Measurements from ENCODE around the gene GNMT. TPM values are rescaled to one million over a fixed set of nuclear protein-coding genes. Genes with fewer than 3 reads are reported as not detected.
A peak's percentile ranks its signal among the peaks of the same experiment; 100 is the strongest.

The GNMT gene
- total RNA-seq, 1 experiment from 2014 or later, result not detected

GRCh38 chr6:42984924-42985475, 24.4 kb downstream of the GNMT start:
- Histone ChIP-seq H3K36me3 (ENCODE audit: control insufficient read depth, insufficient read depth, low read length) (peaks cover 2% of the 10 kb centered on the region; the same call in 1 of the 2 replicates), H3K4me3 (ENCODE audit: low read depth, low read length) (peak overlapping the region; percentile 66), H3K27me3 (replicated peaks; ENCODE audit: control insufficient read depth, insufficient read depth, low read length) (no peaks in the 10 kb centered on the region), H3K4me1 (no peaks in the 10 kb centered on the region), H3K9me3 (no peaks in the 10 kb centered on the region)
- H3K27ac Mint-ChIP-seq (ENCODE audit: unreplicated experiment), result peak overlapping the region; percentile 58
- peaks cover 30% of the 10 kb centered on the region for H3K4me1 Mint-ChIP-seq (ENCODE audit: low read depth, unreplicated experiment)
- peaks cover 9% of the 10 kb centered on the region for H3K36me3 Mint-ChIP-seq (ENCODE audit: insufficient read depth, unreplicated experiment)
- peak in 1 of 2 experiments; percentile 13 for DNase-seq
- intact Hi-C loops (cut with micrococcal nuclease; ENCODE audit: unreplicated experiment), result loop anchor here (1.0 to 10.0 kb wide), 2 partner anchors 55 to 80 kb away; no protein-coding TSS in a partner anchor
- POLR2A ChIA-PET, result interaction anchor here (0.6 to 1.7 kb wide), 7 partner anchors 11 to 120 kb away, joined by 4 to 24 read pairs (median 6); partner anchors contain the start of genes CNPY3, CUL7, KLHDC3 and MEA1
- H3K27me3 Mint-ChIP-seq (ENCODE audit: insufficient read depth, unreplicated experiment), result no peaks in the 10 kb centered on the region
- H3K9me3 Mint-ChIP-seq (ENCODE audit: unreplicated experiment), result no peaks in the 10 kb centered on the region
- peak overlapping the region; percentile 91 for H3K4me3 Mint-ChIP-seq (ENCODE audit: unreplicated experiment)
- TSS peak; percentile 21 for BruUV-seq (replicated peaks)
- no peak for TF ChIP-seq CTCF (IDR thresholded peaks at IDR 0.05; ENCODE audit: insufficient read depth in 1 of 2, low read depth in 1 of 2, low read length in 1 of 2, severe bottlenecking in 1 of 2, unreplicated experiment in 1 of 2)
- CTCF ChIA-PET, result interaction anchor here (0.8 kb wide), 1 partner anchor 55 kb away, joined by 6 read pairs; the partner anchor contains the start of gene CNPY3

GRCh38 chr6:42987533-42988451, 27.2 kb downstream of the GNMT start:
- Histone ChIP-seq H3K4me1 (no peaks in the 10 kb centered on the region), H3K27me3 (replicated peaks; ENCODE audit: control insufficient read depth, insufficient read depth, low read length) (no peaks in the 10 kb centered on the region), H3K9me3 (no peaks in the 10 kb centered on the region), H3K36me3 (ENCODE audit: control insufficient read depth, insufficient read depth, low read length) (peaks cover 2% of the 10 kb centered on the region; the same call in 1 of the 2 replicates), H3K4me3 (ENCODE audit: low read depth, low read length) (no peak overlapping the region)
- TF ChIP-seq CTCF (IDR thresholded peaks at IDR 0.05; ENCODE audit: insufficient read depth in 1 of 2, low read depth in 1 of 2, low read length in 1 of 2, severe bottlenecking in 1 of 2, unreplicated experiment in 1 of 2), result no peak
- no peaks in the 10 kb centered on the region for H3K27me3 Mint-ChIP-seq (ENCODE audit: insufficient read depth, unreplicated experiment)
- no TSS peak for BruUV-seq (replicated peaks)
- intact Hi-C loops (cut with micrococcal nuclease; ENCODE audit: unreplicated experiment), result loop anchor here (10.0 kb wide), 1 partner anchor 83 kb away; no protein-coding TSS in a partner anchor
- DNase-seq, result no peak
- CTCF ChIA-PET, result no interaction called here
- no peaks in the 10 kb centered on the region for H3K9me3 Mint-ChIP-seq (ENCODE audit: unreplicated experiment)
- peaks cover 30% of the 10 kb centered on the region for H3K4me1 Mint-ChIP-seq (ENCODE audit: low read depth, unreplicated experiment)
- no peak overlapping the region for H3K4me3 Mint-ChIP-seq (ENCODE audit: unreplicated experiment)
- H3K27ac Mint-ChIP-seq (ENCODE audit: unreplicated experiment), result no peak overlapping the region
- POLR2A ChIA-PET, result no interaction called here
- H3K36me3 Mint-ChIP-seq (ENCODE audit: insufficient read depth, unreplicated experiment), result peaks cover 20% of the 10 kb centered on the region

GRCh38 chr6:42988486-42989020, 28.0 kb downstream of the GNMT start:
- no peak for TF ChIP-seq CTCF (IDR thresholded peaks at IDR 0.05; ENCODE audit: insufficient read depth in 1 of 2, low read depth in 1 of 2, low read length in 1 of 2, severe bottlenecking in 1 of 2, unreplicated experiment in 1 of 2)
- H3K9me3 ChIP-seq, result no peaks in the 10 kb centered on the region
- H3K36me3 ChIP-seq (ENCODE audit: control insufficient read depth, insufficient read depth, low read length), result peaks cover 2% of the 10 kb centered on the region; the same call in 1 of the 2 replicates
- no peaks in the 10 kb centered on the region for H3K27me3 ChIP-seq (replicated peaks; ENCODE audit: control insufficient read depth, insufficient read depth, low read length)
- no peaks in the 10 kb centered on the region for H3K27me3 Mint-ChIP-seq (ENCODE audit: insufficient read depth, unreplicated experiment)
- no peaks in the 10 kb centered on the region for H3K9me3 Mint-ChIP-seq (ENCODE audit: unreplicated experiment)
- peaks cover 20% of the 10 kb centered on the region for H3K36me3 Mint-ChIP-seq (ENCODE audit: insufficient read depth, unreplicated experiment)
- intact Hi-C loops (cut with micrococcal nuclease; ENCODE audit: unreplicated experiment), result loop anchor here (10.0 kb wide), 1 partner anchor 84 kb away; no protein-coding TSS in a partner anchor
- BruUV-seq (replicated peaks), result no TSS peak
- no peak overlapping the region for H3K4me3 Mint-ChIP-seq (ENCODE audit: unreplicated experiment)
- ChIA-PET POLR2A (no interaction called here), CTCF (no interaction called here)
- no peak overlapping the region for H3K4me3 ChIP-seq (ENCODE audit: low read depth, low read length)
- no peaks in the 10 kb centered on the region for H3K4me1 ChIP-seq
- H3K27ac Mint-ChIP-seq (ENCODE audit: unreplicated experiment), result no peak overlapping the region
- peaks cover 30% of the 10 kb centered on the region for H3K4me1 Mint-ChIP-seq (ENCODE audit: low read depth, unreplicated experiment)
- DNase-seq, result no peak
